ENCODE results near the gene FXYD2. TPM values are rescaled to one million over a fixed set of nuclear protein-coding genes. Genes with fewer than 3 reads are reported as not detected.
A peak's percentile ranks its signal among the peaks of the same experiment; 100 is the strongest.

The FXYD2 gene
- total and polyA plus RNA-seq, 2 of the 13 experiments (the other 11 are each of a cell fraction or from before 2014, with no cell fraction given), result 45.9 to 106 TPM

DNA sequence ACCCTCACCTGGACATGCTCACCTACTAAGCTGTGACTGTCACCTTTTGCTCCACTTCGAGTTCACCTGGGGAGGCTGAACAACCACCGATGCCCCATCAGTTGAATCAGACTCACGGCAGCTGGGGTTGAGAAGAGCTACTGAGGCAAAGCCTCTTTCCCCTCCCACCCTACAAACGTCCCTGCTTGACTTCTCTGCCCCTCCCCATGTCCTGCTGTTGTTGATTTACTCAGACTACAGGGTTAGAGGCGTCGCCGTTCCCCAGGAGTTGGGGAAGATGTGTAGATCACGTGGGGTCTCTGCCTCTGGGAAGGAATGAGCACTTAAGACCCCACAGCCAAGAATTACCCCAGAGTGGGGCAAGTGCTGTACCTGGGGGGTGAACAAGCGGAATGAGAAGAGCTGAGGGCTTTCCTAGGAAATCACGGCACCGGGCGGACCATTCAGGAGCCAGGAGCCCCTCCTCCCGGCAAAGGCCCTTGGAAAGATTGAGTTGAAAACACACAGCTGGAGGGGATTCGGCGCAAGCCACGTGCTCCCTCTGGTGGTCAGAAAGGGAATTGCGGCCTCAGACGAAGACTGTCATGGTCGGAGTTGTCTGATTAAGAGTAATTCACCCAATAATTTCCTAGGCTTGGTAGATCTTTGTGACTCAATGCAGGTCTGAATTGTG, 7.0 kb downstream of the FXYD2 start (continued):
- TF ChIP-seq, protein P1, sequence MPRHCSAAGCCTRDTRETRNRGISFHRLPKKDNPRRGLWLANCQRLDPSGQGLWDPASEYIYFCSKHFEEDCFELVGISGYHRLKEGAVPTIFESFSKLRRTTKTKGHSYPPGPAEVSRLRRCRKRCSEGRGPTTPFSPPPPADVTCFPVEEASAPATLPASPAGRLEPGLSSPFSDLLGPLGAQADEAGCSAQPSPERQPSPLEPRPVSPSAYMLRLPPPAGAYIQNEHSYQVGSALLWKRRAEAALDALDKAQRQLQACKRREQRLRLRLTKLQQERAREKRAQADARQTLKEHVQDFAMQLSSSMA (CRISPR knock-in tag; IDR thresholded peaks at IDR 0.05), result no peak
- TF ChIP-seq ATF7-NPFF (CRISPR knock-in tag; IDR thresholded peaks at IDR 0.05; ENCODE audit: low read depth), result no peak
- TF ChIP-seq, protein P2, sequence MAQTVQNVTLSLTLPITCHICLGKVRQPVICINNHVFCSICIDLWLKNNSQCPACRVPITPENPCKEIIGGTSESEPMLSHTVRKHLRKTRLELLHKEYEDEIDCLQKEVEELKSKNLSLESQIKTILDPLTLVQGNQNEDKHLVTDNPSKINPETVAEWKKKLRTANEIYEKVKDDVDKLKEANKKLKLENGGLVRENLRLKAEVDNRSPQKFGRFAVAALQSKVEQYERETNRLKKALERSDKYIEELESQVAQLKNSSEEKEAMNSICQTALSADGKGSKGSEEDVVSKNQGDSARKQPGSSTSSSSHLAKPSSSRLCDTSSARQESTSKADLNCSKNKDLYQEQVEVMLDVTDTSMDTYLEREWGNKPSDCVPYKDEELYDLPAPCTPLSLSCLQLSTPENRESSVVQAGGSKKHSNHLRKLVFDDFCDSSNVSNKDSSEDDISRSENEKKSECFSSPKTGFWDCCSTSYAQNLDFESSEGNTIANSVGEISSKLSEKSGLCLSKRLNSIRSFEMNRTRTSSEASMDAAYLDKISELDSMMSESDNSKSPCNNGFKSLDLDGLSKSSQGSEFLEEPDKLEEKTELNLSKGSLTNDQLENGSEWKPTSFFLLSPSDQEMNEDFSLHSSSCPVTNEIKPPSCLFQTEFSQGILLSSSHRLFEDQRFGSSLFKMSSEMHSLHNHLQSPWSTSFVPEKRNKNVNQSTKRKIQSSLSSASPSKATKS (CRISPR knock-in tag; IDR thresholded peaks at IDR 0.05), result no peak
- no peak for TF ChIP-seq XBP1 (CRISPR knock-in tag; IDR thresholded peaks at IDR 0.05)
- TF ChIP-seq FOSL1 (CRISPR knock-in tag; IDR thresholded peaks at IDR 0.05; ENCODE audit: borderline replicate concordance), result no peak
- TF ChIP-seq TGIF2 (CRISPR knock-in tag; IDR thresholded peaks at IDR 0.05), result no peak
- TF ChIP-seq, protein P3, sequence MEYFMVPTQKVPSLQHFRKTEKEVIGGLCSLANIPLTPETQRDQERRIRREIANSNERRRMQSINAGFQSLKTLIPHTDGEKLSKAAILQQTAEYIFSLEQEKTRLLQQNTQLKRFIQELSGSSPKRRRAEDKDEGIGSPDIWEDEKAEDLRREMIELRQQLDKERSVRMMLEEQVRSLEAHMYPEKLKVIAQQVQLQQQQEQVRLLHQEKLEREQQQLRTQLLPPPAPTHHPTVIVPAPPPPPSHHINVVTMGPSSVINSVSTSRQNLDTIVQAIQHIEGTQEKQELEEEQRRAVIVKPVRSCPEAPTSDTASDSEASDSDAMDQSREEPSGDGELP (IDR thresholded peaks at IDR 0.05; ENCODE audit: borderline replicate concordance, low read depth), result peak; percentile 81
- no peak for TF ChIP-seq ZBTB7B (CRISPR knock-in tag; IDR thresholded peaks at IDR 0.05)
- TF ChIP-seq, protein P4, sequence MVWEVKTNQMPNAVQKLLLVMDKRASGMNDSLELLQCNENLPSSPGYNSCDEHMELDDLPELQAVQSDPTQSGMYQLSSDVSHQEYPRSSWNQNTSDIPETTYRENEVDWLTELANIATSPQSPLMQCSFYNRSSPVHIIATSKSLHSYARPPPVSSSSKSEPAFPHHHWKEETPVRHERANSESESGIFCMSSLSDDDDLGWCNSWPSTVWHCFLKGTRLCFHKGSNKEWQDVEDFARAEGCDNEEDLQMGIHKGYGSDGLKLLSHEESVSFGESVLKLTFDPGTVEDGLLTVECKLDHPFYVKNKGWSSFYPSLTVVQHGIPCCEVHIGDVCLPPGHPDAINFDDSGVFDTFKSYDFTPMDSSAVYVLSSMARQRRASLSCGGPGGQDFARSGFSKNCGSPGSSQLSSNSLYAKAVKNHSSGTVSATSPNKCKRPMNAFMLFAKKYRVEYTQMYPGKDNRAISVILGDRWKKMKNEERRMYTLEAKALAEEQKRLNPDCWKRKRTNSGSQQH (CRISPR knock-in tag; IDR thresholded peaks at IDR 0.05; ENCODE audit: low read depth), result no peak
- TF ChIP-seq, protein P5, sequence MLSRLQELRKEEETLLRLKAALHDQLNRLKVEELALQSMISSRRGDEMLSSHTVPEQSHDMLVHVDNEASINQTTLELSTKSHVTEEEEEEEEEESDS (CRISPR knock-in tag; IDR thresholded peaks at IDR 0.05; ENCODE audit: borderline replicate concordance), result no peak
- TF ChIP-seq, protein P6, sequence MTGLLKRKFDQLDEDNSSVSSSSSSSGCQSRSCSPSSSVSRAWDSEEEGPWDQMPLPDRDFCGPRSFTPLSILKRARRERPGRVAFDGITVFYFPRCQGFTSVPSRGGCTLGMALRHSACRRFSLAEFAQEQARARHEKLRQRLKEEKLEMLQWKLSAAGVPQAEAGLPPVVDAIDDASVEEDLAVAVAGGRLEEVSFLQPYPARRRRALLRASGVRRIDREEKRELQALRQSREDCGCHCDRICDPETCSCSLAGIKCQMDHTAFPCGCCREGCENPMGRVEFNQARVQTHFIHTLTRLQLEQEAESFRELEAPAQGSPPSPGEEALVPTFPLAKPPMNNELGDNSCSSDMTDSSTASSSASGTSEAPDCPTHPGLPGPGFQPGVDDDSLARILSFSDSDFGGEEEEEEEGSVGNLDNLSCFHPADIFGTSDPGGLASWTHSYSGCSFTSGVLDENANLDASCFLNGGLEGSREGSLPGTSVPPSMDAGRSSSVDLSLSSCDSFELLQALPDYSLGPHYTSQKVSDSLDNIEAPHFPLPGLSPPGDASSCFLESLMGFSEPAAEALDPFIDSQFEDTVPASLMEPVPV (CRISPR knock-in tag; IDR thresholded peaks at IDR 0.05), result no peak
- no peak for TF ChIP-seq NR2F2 (IDR thresholded peaks at IDR 0.05; ENCODE audit: borderline replicate concordance, low read depth)
- peak; percentile 46 for TF ChIP-seq ZNF883 (CRISPR knock-in tag; IDR thresholded peaks at IDR 0.05; ENCODE audit: not compliant biosample characterization)
- TF ChIP-seq NFYC (CRISPR knock-in tag; IDR thresholded peaks at IDR 0.05), result no peak
- no peak for TF ChIP-seq ELF1 (CRISPR knock-in tag; IDR thresholded peaks at IDR 0.05)
- TF ChIP-seq, protein P7, sequence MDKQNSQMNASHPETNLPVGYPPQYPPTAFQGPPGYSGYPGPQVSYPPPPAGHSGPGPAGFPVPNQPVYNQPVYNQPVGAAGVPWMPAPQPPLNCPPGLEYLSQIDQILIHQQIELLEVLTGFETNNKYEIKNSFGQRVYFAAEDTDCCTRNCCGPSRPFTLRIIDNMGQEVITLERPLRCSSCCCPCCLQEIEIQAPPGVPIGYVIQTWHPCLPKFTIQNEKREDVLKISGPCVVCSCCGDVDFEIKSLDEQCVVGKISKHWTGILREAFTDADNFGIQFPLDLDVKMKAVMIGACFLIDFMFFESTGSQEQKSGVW (CRISPR knock-in tag; IDR thresholded peaks at IDR 0.05; ENCODE audit: borderline replicate concordance), result no peak
- TF ChIP-seq PHB2 (IDR thresholded peaks at IDR 0.05; ENCODE audit: partially characterized antibody), result no peak
- TF ChIP-seq FOXK2 (IDR thresholded peaks at IDR 0.05), result no peak
- peak; percentile 81 for TF ChIP-seq SMC3 (IDR thresholded peaks at IDR 0.05; ENCODE audit: low read length)
- no peak for TF ChIP-seq MEIS2 (CRISPR knock-in tag; IDR thresholded peaks at IDR 0.05)
- no peak for TF ChIP-seq ELF4 (CRISPR knock-in tag; IDR thresholded peaks at IDR 0.05; ENCODE audit: borderline replicate concordance)
- no peak for TF ChIP-seq CEBPG (CRISPR knock-in tag; IDR thresholded peaks at IDR 0.05)
- TF ChIP-seq ZC3H13 (CRISPR knock-in tag; IDR thresholded peaks at IDR 0.05), result no peak

Measured in HepG2 (cell line).